Hematopoietic multipotent progenitor cell (in vitro differentiated cells): ENCODE measurements around the gene RGS17. TPM values are rescaled to one million over a fixed set of nuclear protein-coding genes. Genes with fewer than 3 reads are reported as not detected.

Experiments
- DNase-seq, 3 donors: peaks; one replicate each; pipeline ENCODE4 v3.0.0-alpha.2; 2011 to 2015; ENCODE audit warnings: low read depth in 2 of 3, low spot score in 2 of 3
- small RNA-seq: library from RNA; depleted of rRNA; stranded (forward); fragments of <200 nt; gene quantifications from one replicate; pipeline ENCODE3, GENCODE V24; 2012
- total RNA-seq: library from RNA; depleted of rRNA; stranded (reverse); fragments of >200 nt; gene quantifications from one replicate; pipeline ENCODE4 v1.2.3, GENCODE V29; 2012

The RGS17 gene
- total RNA-seq, 1 donor: under 0.01 TPM

GRCh38 chr6:152959333-152959732 lies 171.7 kb downstream of the RGS17 start:
- no peak for DNase-seq

DNA sequence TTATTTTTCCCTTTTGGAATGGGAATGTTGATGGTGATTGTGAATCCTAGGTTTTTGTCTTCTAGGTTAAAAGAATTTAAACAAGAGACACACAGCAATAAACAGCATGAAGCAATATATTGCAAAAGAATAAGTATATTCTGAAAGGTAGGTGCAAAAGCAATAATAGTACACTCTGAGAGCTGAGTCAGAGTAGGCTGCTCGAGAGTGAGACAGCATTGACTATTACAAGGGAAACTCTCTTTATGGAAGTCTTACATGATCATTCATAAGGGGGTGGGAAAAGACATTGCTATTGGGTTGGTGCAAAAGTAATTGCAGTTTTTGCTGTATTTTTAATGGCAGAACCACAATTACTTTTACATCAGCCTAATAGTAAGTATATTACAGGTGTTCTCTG lies 173.3 kb downstream of the RGS17 start:
- no peak for DNase-seq

Small RNAs within 50 kb of the gene (small RNA-seq; reads per million reads assigned to genes)
- gene AL080276.1 (not detected), gene RNA5SP224 (not detected)

Other genes with a start within 250 kb of the RGS17 start
- 3.2 TPM for gene FBXO5, start 148.2 kb downstream of the RGS17 start, total RNA-seq
- gene MTRF1L, start 128.6 kb downstream of the RGS17 start, total RNA-seq: 6.2 TPM